H9 (cell line): ENCODE measurements around the gene MAP3K1. TPM values are rescaled to one million over a fixed set of nuclear protein-coding genes. Genes with fewer than 3 reads are reported as not detected.

ENCODE experiments used
- DNase-seq: peaks from one replicate; pipeline ENCODE4 v3.0.0-alpha.2; 2017
- H2AFZ ChIP-seq: one replicate; pipeline ENCODE4 v1.6.1; 2013; ENCODE audit warnings: mild to moderate bottlenecking, low read length, control low read depth, moderate library complexity
- H2AK5ac ChIP-seq: 2 replicates; pipeline ENCODE4 v1.6.1; 2013; ENCODE audit warnings: low read length, control low read depth, mixed read lengths; ENCODE audit not compliant: insufficient read length
- H2BK120ac ChIP-seq: one replicate; pipeline ENCODE4 v1.6.1; 2013; ENCODE audit warnings: low read depth, mild to moderate bottlenecking, low read length, control low read depth, inconsistent platforms; ENCODE audit not compliant: poor library complexity, severe bottlenecking
- H2BK12ac ChIP-seq: 2 replicates; pipeline ENCODE4 v1.6.1; 2013; ENCODE audit warnings: low read length, control low read depth, mixed read lengths, low read depth; ENCODE audit not compliant: insufficient read length
- H2BK15ac ChIP-seq: 2 replicates; pipeline ENCODE4 v1.6.1; 2013; ENCODE audit warnings: low read depth, low read length, control low read depth
- H2BK20ac ChIP-seq: one replicate; pipeline ENCODE4 v1.6.1; 2013; ENCODE audit warnings: low read depth, mild to moderate bottlenecking, low read length, control low read depth, inconsistent platforms; ENCODE audit not compliant: poor library complexity, severe bottlenecking
- H2BK5ac ChIP-seq: 2 replicates; pipeline ENCODE4 v1.6.1; 2013; ENCODE audit warnings: low read length, control low read depth, mixed read lengths; ENCODE audit not compliant: insufficient read length
- H3K14ac ChIP-seq: 2 replicates; pipeline ENCODE4 v1.6.1; 2013; ENCODE audit warnings: low read length, control low read depth; ENCODE audit not compliant: insufficient read depth
- H3K18ac ChIP-seq: 2 replicates; pipeline ENCODE4 v1.6.1; 2013; ENCODE audit warnings: low read depth, mild to moderate bottlenecking, mixed read lengths, low read length, control low read depth; ENCODE audit not compliant: insufficient read length
- H3K23ac ChIP-seq: 2 replicates; pipeline ENCODE4 v1.6.1; 2013; ENCODE audit warnings: low read length, control low read depth, mixed read lengths, low read depth; ENCODE audit not compliant: insufficient read length
- H3K23me2 ChIP-seq: 2 replicates; pipeline ENCODE4 v1.6.1; 2013; ENCODE audit warnings: low read depth, mild to moderate bottlenecking, mixed read lengths, low read length, control low read depth; ENCODE audit not compliant: insufficient read length, poor library complexity, severe bottlenecking
- H3K27ac ChIP-seq: 2 replicates; pipeline ENCODE4 v1.5.1; 2013; ENCODE audit warnings: low read length, control low read depth, mixed read lengths, low read depth; ENCODE audit not compliant: insufficient read length
- H3K27me3 ChIP-seq: 2 replicates; pipeline ENCODE4 v1.6.1; 2013; ENCODE audit warnings: low read length, control low read depth, inconsistent platforms; ENCODE audit not compliant: insufficient read depth
- H3K4ac ChIP-seq: 2 replicates; pipeline ENCODE4 v1.6.1; 2013; ENCODE audit warnings: low read depth, mild to moderate bottlenecking, control low read depth, inconsistent platforms, low read length, moderate library complexity
- H3K4me1 ChIP-seq: 2 replicates; pipeline ENCODE4 v1.6.1; 2013; ENCODE audit warnings: low read length, control low read depth, inconsistent platforms; ENCODE audit not compliant: insufficient read depth
- H3K4me2 ChIP-seq: 2 replicates; pipeline ENCODE4 v1.6.1; 2013; ENCODE audit warnings: low read length, control low read depth, mixed read lengths; ENCODE audit not compliant: insufficient read length, insufficient read depth
- H3K56ac ChIP-seq: 2 replicates; pipeline ENCODE4 v1.6.1; 2013; ENCODE audit warnings: low read depth, mild to moderate bottlenecking, mixed read lengths, low read length, control low read depth; ENCODE audit not compliant: insufficient read length
- H3K79me1 ChIP-seq: 2 replicates; pipeline ENCODE4 v1.6.1; 2013; ENCODE audit warnings: low read depth, mild to moderate bottlenecking, moderate library complexity, low read length, control low read depth, inconsistent platforms; ENCODE audit not compliant: insufficient read depth, poor library complexity, severe bottlenecking
- H3K79me2 ChIP-seq: 2 replicates; pipeline ENCODE4 v1.6.1; 2013; ENCODE audit warnings: low read length, control low read depth, inconsistent platforms; ENCODE audit not compliant: insufficient read depth
- H3K9ac ChIP-seq: 2 replicates; pipeline ENCODE4 v1.6.1; 2013; ENCODE audit warnings: low read length, control low read depth, mixed read lengths; ENCODE audit not compliant: insufficient read length; ENCODE audit errors: extremely low read depth
- H3K9me3 ChIP-seq: one replicate; pipeline ENCODE4 v1.6.1; 2013; ENCODE audit warnings: low read depth, low read length, inconsistent platforms; ENCODE audit not compliant: control insufficient read depth
- H3T11ph ChIP-seq: one replicate; pipeline ENCODE4 v1.6.1; 2013; ENCODE audit warnings: mild to moderate bottlenecking, low read length, control low read depth, inconsistent platforms
- H4K20me1 ChIP-seq: one replicate; pipeline ENCODE4 v1.6.1; 2013; ENCODE audit not compliant: control insufficient read depth, insufficient read length, insufficient read depth
- H4K5ac ChIP-seq: 2 replicates; pipeline ENCODE4 v1.6.1; 2013; ENCODE audit warnings: low read depth, mild to moderate bottlenecking, mixed read lengths, low read length, control low read depth; ENCODE audit not compliant: insufficient read length
- H4K8ac ChIP-seq: replicated peaks from 2 replicates; pipeline ENCODE4 v1.6.1; 2013; ENCODE audit warnings: low read length, control low read depth, mixed read lengths, low read depth; ENCODE audit not compliant: insufficient read length
- H4K91ac ChIP-seq: 2 replicates; pipeline ENCODE4 v1.6.1; 2013; ENCODE audit warnings: low read depth, mild to moderate bottlenecking, moderate library complexity, mixed read lengths, low read length, control low read depth; ENCODE audit not compliant: insufficient read length
- H3K27ac Mint-ChIP-seq, 3 experiments: 2 replicates in 2 of 3; 3 replicates in 1 of 3; pipeline ENCODE4 v1.8.0; 2020 to 2021; ENCODE audit warnings: mixed read lengths in 3 of 3, mild to moderate bottlenecking in 1 of 3, moderate library complexity in 1 of 3
- H3K27me3 Mint-ChIP-seq: 2 replicates; pipeline ENCODE4 v1.8.0; 2021; ENCODE audit warnings: low read depth, mild to moderate bottlenecking, moderate library complexity, mixed read lengths
- H3K36me3 Mint-ChIP-seq, 3 experiments: 2 replicates in 2 of 3; 3 replicates in 1 of 3; pipeline ENCODE4 v1.8.0; 2020 to 2021; ENCODE audit warnings: low read depth in 3 of 3, mixed read lengths in 3 of 3; ENCODE audit not compliant: insufficient read depth in 1 of 3
- H3K4me1 Mint-ChIP-seq, 2 experiments: 2 replicates each; pipeline ENCODE4 v1.8.0; 2020; ENCODE audit warnings: mixed read lengths in 2 of 2
- H3K4me3 Mint-ChIP-seq, 2 experiments: 2 replicates in 1 of 2; 3 replicates in 1 of 2; pipeline ENCODE4 v1.8.0; 2020 to 2021; ENCODE audit warnings: mild to moderate bottlenecking in 2 of 2, mixed read lengths in 2 of 2, moderate library complexity in 1 of 2
- H3K9me3 Mint-ChIP-seq, 2 experiments: 2 replicates in 1 of 2; 3 replicates in 1 of 2; pipeline ENCODE4 v1.8.0; 2020; ENCODE audit warnings: mild to moderate bottlenecking in 2 of 2, mixed read lengths in 2 of 2, moderate library complexity in 1 of 2
- WGBS: extraction: QIAGEN DNeasy Blood & Tissue Kit; methylation state at CpG from one replicate; pipeline ENCODE4 v1.1.7; 2013; ENCODE audit warnings: missing lambda C conversion rate, low lambda C conversion rate, mixed read lengths; ENCODE audit not compliant: insufficient read length; ENCODE audit errors: extremely low coverage; 5-methylcytosine and 5-hydroxymethylcytosine counted together
- total RNA-seq: library from RNA; stranded (reverse); gene quantifications from 2 replicates; pipeline ENCODE4 v1.2.1, GENCODE V29; 2021
- TF ChIP-seq, protein P1 (sequence below): fragments of 200-600 bp; sonication (generic); conservative IDR thresholded peaks from 3 replicates; pipeline ENCODE4 v1.8.0; 2021; ENCODE audit warnings: antibody characterized with exemption, mild to moderate bottlenecking

MAP3K1 gene
- total RNA-seq, 1 experiment from 2014 or later = 11.1 TPM

DNA sequence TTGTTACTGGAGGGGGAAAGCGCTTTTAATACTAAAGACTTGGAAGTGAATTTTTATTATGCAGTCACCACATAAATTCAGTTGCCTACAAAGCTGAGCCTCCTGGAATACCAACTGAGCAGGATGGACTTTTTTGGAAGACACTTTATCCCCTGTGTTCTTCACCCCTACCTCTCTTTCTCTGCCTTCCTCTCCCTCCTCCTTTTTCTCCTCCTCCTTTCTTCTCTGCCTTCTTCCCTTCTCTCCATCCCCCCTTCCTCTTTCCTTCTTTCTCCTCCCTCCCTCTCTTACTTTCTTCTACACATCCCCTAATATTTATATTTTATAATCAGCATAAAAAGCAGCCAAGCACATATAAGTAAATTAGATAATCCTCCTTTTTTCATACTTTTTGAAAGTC, 39.6 kb downstream of the MAP3K1 start:
- no peak for DNase-seq
- Histone ChIP-seq H3K79me2 (no peaks in the 10 kb centered on the region), H2BK12ac (no peak overlapping the region), H3K4me2 (no peak overlapping the region), H2BK15ac (no peak overlapping the region), H4K5ac (no peak overlapping the region), H4K91ac (no peak overlapping the region), H3K23me2 (no peaks in the 10 kb centered on the region), H2BK5ac (no peak overlapping the region), H4K8ac (no peak overlapping the region), H3K27ac (no peak overlapping the region), H3K27me3 (no peaks in the 10 kb centered on the region), H3K9me3 (no peaks in the 10 kb centered on the region), H4K20me1 (no peaks in the 10 kb centered on the region), H3K56ac (no peak overlapping the region), H2AK5ac (no peak overlapping the region), H3K4me1 (no peaks in the 10 kb centered on the region), H3T11ph (no peak overlapping the region), H3K79me1 (no peaks in the 10 kb centered on the region), H3K4ac (no peak overlapping the region), H2BK20ac (no peak overlapping the region), H3K9ac (no peak overlapping the region), H3K18ac (no peak overlapping the region), H3K23ac (no peak overlapping the region), H3K14ac (no peak overlapping the region), H2AFZ (no peak overlapping the region), H2BK120ac (no peak overlapping the region)
- peaks cover 1 to 11% of the 10 kb centered on the region in 2 experiments; a peak in 2 of 4 replicates for H3K4me1 Mint-ChIP-seq
- no peak overlapping the region for H3K4me3 Mint-ChIP-seq
- no CpG with 5 or more reads among the region's 1 CpG for WGBS
- H3K9me3 Mint-ChIP-seq = no peaks in the 10 kb centered on the region
- H3K27me3 Mint-ChIP-seq = no peaks in the 10 kb centered on the region
- no peak overlapping the region for H3K27ac Mint-ChIP-seq
- no peaks in the 10 kb centered on the region; a peak in 1 of 7 replicates for H3K36me3 Mint-ChIP-seq
- TF ChIP-seq, protein P1, sequence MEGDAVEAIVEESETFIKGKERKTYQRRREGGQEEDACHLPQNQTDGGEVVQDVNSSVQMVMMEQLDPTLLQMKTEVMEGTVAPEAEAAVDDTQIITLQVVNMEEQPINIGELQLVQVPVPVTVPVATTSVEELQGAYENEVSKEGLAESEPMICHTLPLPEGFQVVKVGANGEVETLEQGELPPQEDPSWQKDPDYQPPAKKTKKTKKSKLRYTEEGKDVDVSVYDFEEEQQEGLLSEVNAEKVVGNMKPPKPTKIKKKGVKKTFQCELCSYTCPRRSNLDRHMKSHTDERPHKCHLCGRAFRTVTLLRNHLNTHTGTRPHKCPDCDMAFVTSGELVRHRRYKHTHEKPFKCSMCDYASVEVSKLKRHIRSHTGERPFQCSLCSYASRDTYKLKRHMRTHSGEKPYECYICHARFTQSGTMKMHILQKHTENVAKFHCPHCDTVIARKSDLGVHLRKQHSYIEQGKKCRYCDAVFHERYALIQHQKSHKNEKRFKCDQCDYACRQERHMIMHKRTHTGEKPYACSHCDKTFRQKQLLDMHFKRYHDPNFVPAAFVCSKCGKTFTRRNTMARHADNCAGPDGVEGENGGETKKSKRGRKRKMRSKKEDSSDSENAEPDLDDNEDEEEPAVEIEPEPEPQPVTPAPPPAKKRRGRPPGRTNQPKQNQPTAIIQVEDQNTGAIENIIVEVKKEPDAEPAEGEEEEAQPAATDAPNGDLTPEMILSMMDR = no peak
